Colonic mucosa (tissue), 4 donors: ENCODE data around the gene MTHFS. TPM values are rescaled to one million over a fixed set of nuclear protein-coding genes. Genes with fewer than 3 reads are reported as not detected.
"Not testable (repeated sequence)": the region's sequence is repeated elsewhere in the genome, so short reads cannot be mapped to it uniquely, and the experiment has no call there.

Experiments used
- DNase-seq: peaks from one replicate; pipeline ENCODE4 v3.0.0-alpha.2; 2020
- H3K27ac ChIP-seq: fragments of 200-600 bp; one replicate; pipeline ENCODE4 v1.8.0; 2021
- H3K27me3 ChIP-seq: fragments of 200-600 bp; one replicate; pipeline ENCODE4 v1.8.0; 2021
- H3K36me3 ChIP-seq: fragments of 200-600 bp; one replicate; pipeline ENCODE4 v1.8.0; 2021
- H3K4me1 ChIP-seq: fragments of 200-600 bp; one replicate; pipeline ENCODE4 v1.8.0; 2021; ENCODE audit warnings: mild to moderate bottlenecking
- H3K4me3 ChIP-seq: fragments of 200-600 bp; one replicate; pipeline ENCODE4 v1.8.0; 2021
- H3K9ac ChIP-seq, 2 donors: one replicate each; pipeline ENCODE4 v1.7.0; 2013; ENCODE audit warnings: control low read depth in 2 of 2, low read depth in 2 of 2, low read length in 2 of 2
- H3K9me3 ChIP-seq: fragments of 200-600 bp; one replicate; pipeline ENCODE4 v1.8.0; 2021
- CTCF ChIP-seq: fragments of 200-600 bp; IDR thresholded peaks from one replicate; pipeline ENCODE4 v1.8.0; 2022; ENCODE audit warnings: antibody characterized with exemption, mild to moderate bottlenecking
- intact Hi-C: fragments of 100-400 bp; cut with DNase I; formaldehyde crosslinking; loops from one replicate; pipeline ENCODE4 v1.14.1; 2022
- total RNA-seq, 2 donors: library from RNA; stranded (reverse); fragmentation: NEBNext Ultra II Directional in 1 of 2; extraction: Animal tissue kit (Norgen Biotek cat#: 25700) in 1 of 2; gene quantifications; one replicate each; pipeline ENCODE4 v1.2.1, GENCODE V29; 2021
- donor health status: healthy.
- donor health status: DM: no; HTN: no; CAD: no.
- donor health status: DM: no; HTN: no; CAD: no.

MTHFS gene
- total RNA-seq, 2 donors from 2014 or later = 24.6 to 25.9 TPM

GRCh38 chr15:79919090-79919748 is 22.4 kb upstream of the MTHFS start:
- no peak for DNase-seq
- H3K9ac ChIP-seq = no peak overlapping the region
- no peak overlapping the region for H3K27ac ChIP-seq
- TF ChIP-seq CTCF = no peak
- no peaks in the 10 kb centered on the region for H3K4me1 ChIP-seq
- H3K27me3 ChIP-seq = no peaks in the 10 kb centered on the region
- no peak overlapping the region for H3K4me3 ChIP-seq
- no peaks in the 10 kb centered on the region for H3K36me3 ChIP-seq
- peaks cover 7% of the 10 kb centered on the region for H3K9me3 ChIP-seq
- intact Hi-C loops = no loop called here

DNA sequence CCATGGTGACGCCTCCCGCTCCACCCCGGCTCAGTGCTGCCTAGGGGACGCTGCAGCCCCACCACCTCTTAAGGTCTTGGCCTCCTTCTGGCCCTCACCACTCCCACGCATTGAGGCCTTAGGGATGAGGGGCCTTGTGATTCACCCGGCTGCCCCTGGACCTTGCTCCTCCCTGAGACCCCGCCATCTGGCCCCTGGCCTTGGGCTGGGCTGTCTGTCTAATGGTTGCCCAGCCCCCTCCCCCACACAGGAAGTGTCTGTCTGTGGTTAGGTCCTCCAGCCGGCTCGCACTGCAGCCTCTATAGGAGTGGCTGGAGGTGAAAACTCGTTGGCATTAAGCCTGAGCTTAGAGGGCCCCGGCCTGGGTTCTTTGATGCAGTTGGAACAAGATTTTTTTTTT is 21.5 kb upstream of the MTHFS start:
- Histone ChIP-seq H3K4me1 (no peaks in the 10 kb centered on the region), H3K27ac (no peak overlapping the region), H3K27me3 (no peaks in the 10 kb centered on the region), H3K9ac (no peak overlapping the region), H3K9me3 (peaks cover 8% of the 10 kb centered on the region), H3K36me3 (no peaks in the 10 kb centered on the region), H3K4me3 (no peak overlapping the region)
- TF ChIP-seq CTCF = no peak
- no peak for DNase-seq
- intact Hi-C loops = no loop called here

DNA sequence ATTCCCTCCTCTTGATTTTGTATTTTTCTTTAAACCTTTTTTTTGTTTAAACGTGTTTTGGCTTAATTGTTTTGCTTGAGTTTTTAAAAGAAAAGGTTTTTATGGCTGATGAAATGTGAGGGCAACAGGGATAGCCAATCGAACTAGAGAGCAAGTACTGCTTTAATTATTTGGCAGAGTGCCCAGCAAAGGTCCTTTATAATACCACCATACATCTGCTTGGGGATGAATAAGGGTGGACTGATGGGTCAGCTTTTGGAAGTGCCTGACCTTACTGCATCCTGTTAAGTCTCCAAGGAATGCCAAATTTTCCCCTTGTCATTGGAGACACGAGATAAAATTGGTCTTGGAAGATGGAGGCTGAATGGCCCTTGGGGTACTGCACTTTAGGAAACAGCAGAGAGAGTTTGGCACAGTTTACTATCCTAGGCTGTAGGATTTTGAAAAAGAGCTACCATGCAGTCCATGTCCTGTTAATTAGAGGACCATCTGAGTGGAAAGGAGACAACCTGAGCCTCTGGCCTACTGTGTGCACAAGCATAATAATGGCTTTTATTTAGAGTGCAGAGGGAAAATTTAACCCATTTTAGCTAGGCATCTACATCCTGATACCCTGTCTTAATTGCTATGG is 19.8 kb upstream of the MTHFS start:
- intact Hi-C loops = no loop called here
- no peak overlapping the region for H3K27ac ChIP-seq
- TF ChIP-seq CTCF = no peak
- H3K4me1 ChIP-seq = no peaks in the 10 kb centered on the region
- H3K27me3 ChIP-seq = no peaks in the 10 kb centered on the region
- H3K36me3 ChIP-seq = no peaks in the 10 kb centered on the region
- no peak overlapping the region for H3K9ac ChIP-seq
- peaks cover 8% of the 10 kb centered on the region for H3K9me3 ChIP-seq
- DNase-seq = no peak
- H3K4me3 ChIP-seq = no peak overlapping the region

DNA sequence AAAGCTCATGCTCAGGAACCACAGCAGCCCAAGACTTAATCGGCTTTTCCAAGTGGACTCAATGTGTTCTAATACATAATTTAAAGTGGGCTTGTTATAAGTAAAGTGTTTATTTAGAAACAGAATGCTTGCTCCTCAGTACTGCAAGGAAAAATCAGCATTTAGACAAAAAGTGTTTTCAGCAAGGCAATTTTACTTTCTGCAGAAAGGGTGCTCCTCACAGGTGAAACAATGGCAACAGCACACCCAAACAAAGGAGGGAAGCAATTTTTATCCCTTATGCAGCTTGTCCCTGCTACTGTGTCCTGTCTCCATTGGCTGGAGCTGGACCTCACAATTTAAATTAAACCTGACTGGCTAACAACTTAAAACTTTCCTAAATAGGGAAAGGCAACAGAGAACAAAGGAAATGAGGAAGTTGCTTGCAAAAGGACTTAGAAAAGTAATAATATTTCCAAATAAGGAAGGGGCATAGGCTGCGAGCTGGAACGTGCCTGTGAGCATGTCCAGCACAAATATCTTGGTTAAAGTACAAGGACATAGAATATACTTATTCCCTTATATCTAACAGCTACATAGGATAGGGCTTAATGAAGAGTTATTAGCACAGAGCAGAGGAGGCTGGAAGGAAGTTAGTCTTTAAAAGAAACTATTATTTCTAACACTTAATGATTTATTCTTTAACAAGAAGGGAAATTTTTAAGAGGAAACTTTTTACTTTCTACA is 19.1 kb upstream of the MTHFS start:
- H3K27me3 ChIP-seq, H3K4me3 ChIP-seq, H3K36me3 ChIP-seq, intact Hi-C loops, H3K27ac ChIP-seq, DNase-seq, H3K9ac ChIP-seq, H3K4me1 ChIP-seq, H3K9me3 ChIP-seq: not testable (repeated sequence)

- no peak for TF ChIP-seq CTCF
- no peak overlapping the region for H3K9ac ChIP-seq
- DNase-seq = no peak
- intact Hi-C loops = no loop called here
- H3K9me3 ChIP-seq = peaks cover 8% of the 10 kb centered on the region
- no peak overlapping the region for H3K27ac ChIP-seq
- H3K27me3 ChIP-seq = no peaks in the 10 kb centered on the region
- H3K4me1 ChIP-seq = no peaks in the 10 kb centered on the region
- H3K4me3 ChIP-seq = no peak overlapping the region
- H3K36me3 ChIP-seq = no peaks in the 10 kb centered on the region
Measured at GRCh38 chr15:79914728-79915127, 17.9 kb upstream of the MTHFS start.

DNA sequence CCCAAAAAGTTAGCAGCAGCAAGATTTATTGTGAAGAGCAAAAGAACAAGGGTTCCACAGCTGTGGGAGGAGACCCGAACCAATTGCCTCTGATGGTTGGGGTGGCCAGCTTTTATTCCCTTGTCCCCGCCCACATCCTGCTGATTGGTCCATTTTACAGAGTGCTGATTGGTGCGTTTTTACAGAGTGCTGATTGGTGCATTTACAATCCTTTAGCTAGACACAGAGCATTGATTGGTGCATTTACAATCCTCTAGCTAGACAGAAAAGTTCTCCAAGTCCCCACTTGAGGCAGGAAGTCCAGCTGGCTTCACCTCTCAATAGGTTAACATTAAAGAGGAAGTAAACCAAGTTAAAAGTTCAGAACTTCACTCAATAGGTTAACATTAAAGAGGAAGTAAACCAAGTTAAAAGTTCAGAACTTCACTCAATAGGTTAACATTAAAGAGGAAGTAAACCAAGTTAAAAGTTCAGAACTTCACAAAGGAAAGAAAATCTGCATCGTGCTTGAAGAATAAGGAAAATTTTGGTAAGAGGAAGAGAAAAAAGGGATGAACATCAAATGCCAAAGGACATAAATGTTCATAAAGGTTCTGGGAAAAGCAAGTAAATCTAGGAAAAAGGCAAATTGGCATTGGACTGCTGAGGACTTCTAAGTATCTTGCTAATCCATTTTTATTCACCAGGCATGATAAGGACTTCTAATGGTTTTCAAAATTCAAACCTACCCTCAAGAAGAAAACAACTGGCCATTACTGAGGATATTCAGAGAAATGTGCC is 12.9 kb upstream of the MTHFS start:
- H3K4me3 ChIP-seq, H3K9me3 ChIP-seq, H3K36me3 ChIP-seq, intact Hi-C loops, H3K4me1 ChIP-seq, H3K9ac ChIP-seq, H3K27ac ChIP-seq, DNase-seq, H3K27me3 ChIP-seq: not testable (repeated sequence)
